Measurements from ENCODE around the gene GABPB2.

GABPB2 gene

DNA sequence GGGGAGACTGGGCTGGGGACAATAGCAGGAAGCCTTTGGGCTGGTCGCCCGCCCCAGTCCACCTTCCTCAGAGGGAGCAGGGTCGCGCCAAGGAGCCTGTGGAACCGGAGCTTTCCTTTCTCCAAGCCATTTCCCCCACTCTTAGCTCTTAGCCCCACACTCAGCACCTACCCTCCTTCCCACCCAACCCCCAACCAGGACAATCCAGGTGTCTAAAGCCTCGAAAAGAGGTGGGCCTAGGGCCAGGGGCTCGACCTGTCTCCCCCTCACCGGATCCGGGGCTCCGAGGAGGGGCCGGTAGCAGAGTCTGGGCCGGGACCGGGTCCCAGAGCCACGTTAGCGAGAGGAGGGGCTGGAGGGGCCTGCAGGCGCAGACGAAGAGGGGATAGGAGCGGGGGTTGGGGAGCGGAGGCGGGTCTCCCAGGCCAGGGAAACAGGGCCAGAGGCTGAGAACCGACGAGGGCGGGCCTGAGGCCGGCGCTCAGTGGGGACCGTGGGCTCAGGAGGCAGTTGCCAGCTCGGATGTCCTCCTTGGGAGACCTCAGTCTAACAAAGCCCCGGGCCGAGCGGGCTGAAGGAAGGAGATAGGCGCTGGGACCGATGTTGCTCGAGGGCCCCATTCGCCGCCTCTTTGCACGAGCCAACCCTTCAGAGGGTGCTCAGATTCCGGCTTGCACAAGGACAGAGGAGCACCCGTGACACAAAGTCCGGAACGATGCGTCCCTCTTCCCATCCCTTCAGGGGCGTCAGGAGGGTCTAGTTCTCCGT lies 74.9 kb downstream of the GABPB2 start:
- Histone ChIP-seq H3K9ac (ENCODE audit: low read depth, low read length, poor library complexity, severe bottlenecking) (no peak overlapping the region), H4K20me1 (ENCODE audit: insufficient read depth, low read length, poor library complexity, severe bottlenecking) (no peaks in the 10 kb centered on the region)

DNA sequence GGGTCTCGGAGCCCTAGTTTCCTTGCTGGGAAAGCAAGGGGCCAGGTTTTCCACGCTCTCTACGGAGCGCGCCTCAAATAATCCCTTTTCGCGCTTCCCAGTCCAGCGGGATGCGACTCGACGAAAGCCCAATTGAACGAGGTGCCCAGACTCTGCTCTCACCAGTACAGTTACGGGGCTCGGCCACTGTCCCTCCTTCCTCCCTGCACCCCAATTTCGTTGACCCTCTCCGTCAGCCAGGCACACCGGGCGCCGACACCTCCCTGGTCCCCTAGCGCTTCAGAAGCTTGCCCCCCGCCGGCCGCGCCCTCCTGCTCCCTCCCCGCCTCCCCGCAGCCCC lies 75.5 kb downstream of the GABPB2 start:
- H4K20me1 ChIP-seq (ENCODE audit: insufficient read depth, low read length, poor library complexity, severe bottlenecking), result no peaks in the 10 kb centered on the region
- no peaks in the 10 kb centered on the region for H3K9me2 ChIP-seq (replicated peaks; ENCODE audit: low read depth, low read length)
- H3K27me3 ChIP-seq (ENCODE audit: insufficient read depth, low read length, poor library complexity, severe bottlenecking), result peaks cover 15% of the 10 kb centered on the region
- H3K36me3 ChIP-seq (ENCODE audit: insufficient read depth, low read length), result no peaks in the 10 kb centered on the region
- H3K4me1 ChIP-seq (ENCODE audit: insufficient read depth, low read length, poor library complexity, severe bottlenecking), result peaks cover 7% of the 10 kb centered on the region
- no peaks in the 10 kb centered on the region for H3K9me3 ChIP-seq (ENCODE audit: insufficient read depth, low read depth, low read length)
- H3K4me2 ChIP-seq (ENCODE audit: low read depth, low read length, poor library complexity, severe bottlenecking), result peak overlapping the region; percentile 84
- H3K4me3 ChIP-seq (ENCODE audit: low read length, poor library complexity, severe bottlenecking), result peak overlapping the region; percentile 78
- H3F3A ChIP-seq (ENCODE audit: low read depth), result no peaks in the 10 kb centered on the region
- H3K9ac ChIP-seq (ENCODE audit: low read depth, low read length, poor library complexity, severe bottlenecking), result peak overlapping the region; percentile 66
- no peaks in the 10 kb centered on the region for H3K79me2 ChIP-seq (ENCODE audit: insufficient read depth, low read length)
- TF ChIP-seq, protein P1, sequence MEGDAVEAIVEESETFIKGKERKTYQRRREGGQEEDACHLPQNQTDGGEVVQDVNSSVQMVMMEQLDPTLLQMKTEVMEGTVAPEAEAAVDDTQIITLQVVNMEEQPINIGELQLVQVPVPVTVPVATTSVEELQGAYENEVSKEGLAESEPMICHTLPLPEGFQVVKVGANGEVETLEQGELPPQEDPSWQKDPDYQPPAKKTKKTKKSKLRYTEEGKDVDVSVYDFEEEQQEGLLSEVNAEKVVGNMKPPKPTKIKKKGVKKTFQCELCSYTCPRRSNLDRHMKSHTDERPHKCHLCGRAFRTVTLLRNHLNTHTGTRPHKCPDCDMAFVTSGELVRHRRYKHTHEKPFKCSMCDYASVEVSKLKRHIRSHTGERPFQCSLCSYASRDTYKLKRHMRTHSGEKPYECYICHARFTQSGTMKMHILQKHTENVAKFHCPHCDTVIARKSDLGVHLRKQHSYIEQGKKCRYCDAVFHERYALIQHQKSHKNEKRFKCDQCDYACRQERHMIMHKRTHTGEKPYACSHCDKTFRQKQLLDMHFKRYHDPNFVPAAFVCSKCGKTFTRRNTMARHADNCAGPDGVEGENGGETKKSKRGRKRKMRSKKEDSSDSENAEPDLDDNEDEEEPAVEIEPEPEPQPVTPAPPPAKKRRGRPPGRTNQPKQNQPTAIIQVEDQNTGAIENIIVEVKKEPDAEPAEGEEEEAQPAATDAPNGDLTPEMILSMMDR (conservative IDR thresholded peaks at IDR 0.05; ENCODE audit: low read length), result no peak
- no peak for TF ChIP-seq EZH2phosphoT487 (IDR thresholded peaks at IDR 0.05; ENCODE audit: borderline replicate concordance)
- peak overlapping the region; percentile 98 for H2AFZ ChIP-seq (ENCODE audit: low read length)

More for the DNA sequence above, 74.9 kb downstream of the GABPB2 start:
- no peaks in the 10 kb centered on the region for H3K36me3 ChIP-seq (ENCODE audit: insufficient read depth, low read length)
- no peaks in the 10 kb centered on the region for H3K9me3 ChIP-seq (ENCODE audit: insufficient read depth, low read depth, low read length)
- no peak overlapping the region; the same call in 1 of the 2 replicates for H2AFZ ChIP-seq (ENCODE audit: low read length)
- peak overlapping the region; percentile 84 for H3K4me2 ChIP-seq (ENCODE audit: low read depth, low read length, poor library complexity, severe bottlenecking)
- no peaks in the 10 kb centered on the region for H3K9me2 ChIP-seq (replicated peaks; ENCODE audit: low read depth, low read length)
- H3K4me1 ChIP-seq (ENCODE audit: insufficient read depth, low read length, poor library complexity, severe bottlenecking), result peaks cover 7% of the 10 kb centered on the region
- H3K4me3 ChIP-seq (ENCODE audit: low read length, poor library complexity, severe bottlenecking), result peak overlapping the region; percentile 78
- TF ChIP-seq, protein P1 (conservative IDR thresholded peaks at IDR 0.05; ENCODE audit: low read length), result no peak
- no peak for TF ChIP-seq EZH2phosphoT487 (IDR thresholded peaks at IDR 0.05; ENCODE audit: borderline replicate concordance)
- no peaks in the 10 kb centered on the region for H3K79me2 ChIP-seq (ENCODE audit: insufficient read depth, low read length)
- H3F3A ChIP-seq (ENCODE audit: low read depth), result no peaks in the 10 kb centered on the region
- H3K27me3 ChIP-seq (ENCODE audit: insufficient read depth, low read length, poor library complexity, severe bottlenecking), result peaks cover 15% of the 10 kb centered on the region

DNA sequence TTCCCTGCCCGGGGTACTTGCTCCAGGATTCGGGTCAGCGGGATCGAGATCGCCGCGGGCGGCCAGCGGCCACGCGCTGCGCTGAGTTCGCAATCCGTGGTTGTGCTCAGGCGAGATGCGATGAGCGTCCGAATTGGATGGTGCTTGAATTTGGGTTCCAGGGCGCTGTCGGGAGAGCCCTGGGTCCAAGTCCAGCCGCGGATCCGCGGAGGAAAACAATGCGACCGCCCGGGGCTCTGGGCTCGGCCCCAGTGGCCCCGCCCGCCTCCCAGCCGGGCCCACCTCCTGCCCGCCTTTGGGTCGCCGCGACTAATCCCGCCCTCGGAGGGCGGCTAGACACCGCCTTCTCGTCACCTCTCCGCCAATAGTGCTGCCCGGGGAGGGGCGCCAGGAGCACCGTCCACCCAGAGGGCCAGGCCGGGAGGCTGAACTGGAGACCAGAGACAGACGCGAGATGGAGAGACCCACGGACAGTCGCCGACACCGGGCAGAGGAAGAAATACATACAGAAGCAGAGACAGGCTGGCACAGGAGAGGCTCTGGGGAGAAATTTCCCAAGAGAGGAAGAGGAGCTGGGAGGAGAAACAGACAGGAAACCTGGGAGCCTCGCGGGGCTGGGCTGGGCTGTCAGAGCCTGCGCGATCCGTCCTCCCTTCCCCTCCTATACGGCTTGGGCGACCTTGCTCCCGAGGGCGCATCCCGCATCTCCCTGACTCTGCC lies 76.0 kb downstream of the GABPB2 start, which contains the start of gene SEMA6C:
Gene SEMA6C (minus strand): TSS at position 220 of the 720 bp plus-strand sequence. CDS start 4,010 bp downstream, outside the sequence.
- peak within 1 kb of the TSS; percentile 84 for H3K4me2 ChIP-seq (ENCODE audit: low read depth, low read length, poor library complexity, severe bottlenecking)
- no peak for TF ChIP-seq EZH2phosphoT487 (IDR thresholded peaks at IDR 0.05; ENCODE audit: borderline replicate concordance)
- TF ChIP-seq, protein P1 (conservative IDR thresholded peaks at IDR 0.05; ENCODE audit: low read length), result no peak
- H3K9me2 ChIP-seq (replicated peaks; ENCODE audit: low read depth, low read length), result no peaks in the 10 kb centered on the region
- H3F3A ChIP-seq (ENCODE audit: low read depth), result no peaks in the 10 kb centered on the region
- no peaks in the 10 kb centered on the region for H3K9me3 ChIP-seq (ENCODE audit: insufficient read depth, low read depth, low read length)
- no peaks in the 10 kb centered on the region for H3K36me3 ChIP-seq (ENCODE audit: insufficient read depth, low read length)
- peaks cover 7% of the 10 kb centered on the region for H3K4me1 ChIP-seq (ENCODE audit: insufficient read depth, low read length, poor library complexity, severe bottlenecking)
- peaks cover 15% of the 10 kb centered on the region for H3K27me3 ChIP-seq (ENCODE audit: insufficient read depth, low read length, poor library complexity, severe bottlenecking)
- H3K79me2 ChIP-seq (ENCODE audit: insufficient read depth, low read length), result no peaks in the 10 kb centered on the region
- peak within 1 kb of the TSS; percentile 98 for H2AFZ ChIP-seq (ENCODE audit: low read length)
- H4K20me1 ChIP-seq (ENCODE audit: insufficient read depth, low read length, poor library complexity, severe bottlenecking), result no peaks in the 10 kb centered on the region
- H3K9ac ChIP-seq (ENCODE audit: low read depth, low read length, poor library complexity, severe bottlenecking), result peak within 1 kb of the TSS; percentile 66
- peak within 1 kb of the TSS; percentile 78 for H3K4me3 ChIP-seq (ENCODE audit: low read length, poor library complexity, severe bottlenecking)

Measured in Loucy (cell line).